Raji (cell line): Measurements from ENCODE around the gene EPB41.

ENCODE experiments used
- POLR2A ChIP-seq: IDR thresholded peaks from 2 replicates; pipeline ENCODE4 v1.6.1; 2011; ENCODE audit warnings: low read depth, low read length, control low read depth; ENCODE audit not compliant: insufficient read depth

The EPB41 gene

GRCh38 chr1:28914228-28915030 lies at the start of gene EPB41:
TSS of gene EPB41 (plus strand) at chr1:28914569. CDS start at chr1:28987438, 72,869 bp downstream.
- TF ChIP-seq POLR2A: peak; percentile 77

- no peak for TF ChIP-seq POLR2A
These were observed 49.7 kb upstream of the EPB41 start for GRCh38 chr1:28864695-28865094.

- TF ChIP-seq POLR2A: no peak
These were observed 48.2 kb upstream of the EPB41 start for GRCh38 chr1:28865997-28866650.

GRCh38 chr1:28867850-28868249 lies 46.5 kb upstream of the EPB41 start:
- TF ChIP-seq POLR2A: no peak

DNA sequence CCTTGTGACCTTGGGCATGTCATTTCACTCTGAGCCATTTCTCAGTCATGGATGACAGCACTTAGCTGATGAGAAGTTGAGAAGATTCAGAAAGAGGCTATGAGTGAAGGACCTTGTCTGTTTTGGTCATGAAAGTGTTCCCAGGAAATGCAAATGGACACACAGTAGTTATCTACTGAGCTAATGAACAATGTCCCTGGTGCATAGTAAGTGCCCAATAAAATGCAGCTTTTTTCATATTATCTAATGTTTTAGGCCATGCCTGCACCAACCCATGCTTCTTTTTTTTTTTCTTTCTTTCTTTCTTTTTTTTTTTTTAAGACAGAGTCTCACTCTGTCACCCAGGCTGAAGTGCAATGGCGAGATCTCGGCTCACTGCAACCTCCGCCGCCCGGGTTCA lies 44.4 kb upstream of the EPB41 start:
- no peak for TF ChIP-seq POLR2A

DNA sequence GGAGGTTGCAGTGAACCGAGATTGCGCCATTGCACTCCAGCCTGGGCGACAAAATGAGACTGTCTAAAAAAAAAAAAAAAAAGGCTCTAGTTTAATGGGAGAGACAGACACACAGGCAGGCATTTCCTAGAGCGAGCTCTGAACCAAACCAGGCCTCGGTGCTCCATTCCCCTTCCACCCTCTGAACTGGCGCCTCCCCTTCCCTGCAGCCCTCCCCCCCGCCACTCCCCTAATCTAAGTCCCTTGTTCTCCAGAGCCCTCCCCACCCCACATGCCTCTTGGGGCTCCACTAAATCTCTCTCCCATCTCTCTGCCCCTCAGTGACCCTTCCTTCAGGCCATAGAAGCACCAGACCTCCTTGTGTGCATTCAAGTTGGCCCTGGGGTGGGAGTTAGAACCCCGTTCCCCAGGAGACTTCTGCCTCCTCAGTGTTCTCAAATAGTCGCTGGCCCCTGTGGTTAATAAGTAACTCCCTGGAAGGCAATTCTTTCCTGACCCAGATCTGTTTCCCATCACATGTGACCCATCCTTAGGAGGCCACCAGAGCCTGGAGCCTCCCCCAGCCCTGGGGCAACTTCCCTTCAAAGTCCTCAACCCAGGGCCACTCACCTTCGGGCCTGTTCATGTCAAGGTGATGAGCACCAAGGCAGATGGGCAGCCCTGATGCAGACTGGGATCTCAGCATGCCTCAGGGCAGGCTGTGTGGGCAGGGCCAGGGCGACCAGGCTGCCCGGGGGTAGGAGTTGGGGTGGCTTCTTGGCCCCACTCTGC lies 42.6 kb upstream of the EPB41 start:
- no peak for TF ChIP-seq POLR2A

- TF ChIP-seq POLR2A: no peak
These were observed 37.1 kb upstream of the EPB41 start for GRCh38 chr1:28877132-28877781.

DNA sequence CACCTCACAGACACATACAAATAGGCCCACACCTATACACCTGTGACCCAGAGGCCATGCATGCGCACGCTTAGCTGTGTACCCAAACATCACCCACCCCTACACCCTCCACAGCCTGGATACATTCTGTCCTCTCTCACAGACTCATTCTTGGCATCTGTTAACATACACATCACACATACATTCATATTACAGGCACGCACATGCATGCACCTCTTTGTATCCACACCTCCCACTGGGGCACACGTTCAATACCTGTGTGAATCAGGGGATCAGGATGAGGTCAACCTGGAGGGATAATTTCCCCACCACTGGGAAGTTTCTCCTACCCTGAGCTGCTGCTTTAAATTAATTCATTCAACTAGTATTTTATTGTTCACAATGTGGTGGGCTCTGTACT lies 35.6 kb upstream of the EPB41 start:
- no peak for TF ChIP-seq POLR2A

DNA sequence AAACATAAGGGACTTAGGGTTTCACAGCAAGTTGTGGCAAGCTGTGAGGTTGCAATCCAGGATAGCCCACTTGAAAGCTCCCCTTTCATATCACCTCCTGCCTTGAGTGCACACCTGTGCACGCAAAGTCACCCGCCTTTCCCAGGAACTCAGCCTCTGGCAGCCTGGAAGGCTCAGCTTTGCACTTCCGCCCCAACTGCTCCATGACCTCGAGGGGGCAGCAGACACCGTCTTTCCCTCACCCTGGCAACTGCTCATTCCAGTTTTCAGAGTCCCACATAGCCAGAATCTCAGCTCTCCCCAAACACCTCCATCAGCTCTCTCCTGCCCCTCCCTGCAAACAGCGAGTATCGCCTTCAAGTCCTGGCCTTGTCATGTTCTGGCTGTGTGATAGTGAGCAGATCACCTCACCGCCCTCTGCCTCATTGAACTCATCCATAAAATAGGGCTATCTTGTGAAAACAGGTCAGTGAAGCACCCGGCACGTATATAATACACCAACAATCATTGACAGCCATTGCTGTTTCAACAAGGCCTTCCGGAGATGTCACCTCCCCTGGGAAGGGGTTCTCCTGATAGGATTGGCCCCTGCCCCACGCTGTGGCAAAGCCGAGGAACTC lies 32.2 kb upstream of the EPB41 start:
- 0 out of 2 replicates have a peak, but pooled peaks have one; percentile 14 for TF ChIP-seq POLR2A

DNA sequence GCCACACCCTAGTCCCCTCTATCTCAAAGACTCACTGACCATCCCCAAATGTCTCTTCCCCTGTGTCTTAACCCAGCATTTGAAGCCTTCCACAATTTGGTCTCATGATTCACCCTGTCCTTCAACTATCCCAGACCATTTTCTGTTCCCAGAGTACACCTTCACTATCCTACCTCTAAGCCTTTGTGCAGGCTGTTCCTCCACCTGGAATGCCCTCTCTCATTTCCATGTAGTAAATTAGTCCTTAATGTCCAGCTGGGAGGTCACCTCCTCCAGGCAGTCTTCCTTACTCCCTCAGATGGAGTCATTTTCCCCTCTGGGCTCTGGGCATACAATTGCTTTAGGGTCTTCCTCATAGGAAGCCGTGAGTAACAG lies 31.1 kb upstream of the EPB41 start:
- TF ChIP-seq POLR2A: no peak

- no peak for TF ChIP-seq POLR2A
These were observed 28.9 kb upstream of the EPB41 start for GRCh38 chr1:28885472-28885877.

DNA sequence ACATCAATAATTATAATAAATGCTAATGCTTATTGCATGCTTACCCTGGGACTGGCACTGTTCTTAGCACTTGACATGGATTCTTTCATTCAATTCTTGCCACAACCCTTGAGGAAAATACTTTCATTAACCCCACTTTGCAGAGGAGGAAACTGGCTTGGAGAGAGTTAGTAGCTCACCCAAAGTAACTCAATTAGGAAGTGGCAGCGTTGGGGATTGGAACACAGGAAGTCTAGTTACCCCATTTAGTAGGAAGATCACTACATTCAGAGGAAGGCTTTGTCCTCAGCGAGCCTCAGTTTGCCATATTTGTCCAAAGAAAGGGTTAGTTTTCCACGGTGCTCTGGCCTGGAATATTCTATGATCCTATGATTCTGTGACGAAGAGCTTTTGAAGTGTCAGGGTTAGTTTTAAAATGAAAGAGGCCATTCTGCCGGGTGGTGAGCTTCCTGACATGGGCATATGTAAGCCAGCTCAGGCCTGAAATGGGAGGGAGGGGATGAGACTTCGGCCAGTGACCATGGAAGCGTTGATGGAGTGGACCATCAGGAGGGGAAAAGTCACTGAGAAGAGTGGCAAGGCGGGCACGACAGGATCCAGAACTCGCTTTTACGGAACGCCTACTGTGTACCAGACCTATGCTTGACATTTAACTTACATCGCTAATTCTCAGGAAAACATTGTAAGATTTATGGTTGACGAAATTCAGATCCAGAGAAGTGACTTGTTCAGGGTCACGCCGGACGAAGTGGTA lies 28.2 kb upstream of the EPB41 start:
- TF ChIP-seq POLR2A: no peak

DNA sequence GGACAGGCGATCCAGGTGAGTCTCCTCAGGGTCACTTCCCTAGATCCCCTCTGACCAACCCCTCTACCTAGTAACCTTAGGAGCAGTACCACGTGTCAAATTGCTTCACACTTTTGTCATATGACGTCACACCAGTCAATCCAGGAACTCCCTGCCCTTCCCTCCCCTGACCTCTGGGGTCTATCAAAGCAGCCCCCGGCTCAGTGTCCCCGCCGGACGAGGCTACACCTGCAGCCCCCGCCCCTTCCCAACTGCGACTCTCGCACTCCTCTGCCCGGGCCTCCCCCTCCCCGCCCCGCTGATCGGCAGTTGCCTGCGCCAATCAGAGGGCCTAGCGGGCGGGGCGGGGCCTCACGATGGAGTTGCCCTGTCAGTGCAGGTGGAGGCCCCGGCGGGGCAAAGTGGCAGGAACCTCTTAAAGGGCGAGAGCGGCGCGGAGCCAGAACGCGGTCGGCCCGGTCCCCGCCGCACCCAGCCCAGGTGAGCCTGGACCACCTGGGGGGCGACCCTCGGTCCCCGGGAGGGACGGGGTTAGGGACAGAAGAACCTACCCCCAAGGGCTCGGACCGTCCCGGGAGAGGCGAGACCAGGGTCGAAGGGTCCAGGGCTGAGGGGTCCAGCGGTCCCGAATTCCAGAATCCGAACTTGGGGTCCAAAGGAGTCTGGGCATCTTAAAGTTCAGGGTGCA lies 27.5 kb upstream of the EPB41 start:
- TF ChIP-seq POLR2A: peak; percentile 76
